Measurements from ENCODE around the gene ZFAND3.

Gene ZFAND3

DNA sequence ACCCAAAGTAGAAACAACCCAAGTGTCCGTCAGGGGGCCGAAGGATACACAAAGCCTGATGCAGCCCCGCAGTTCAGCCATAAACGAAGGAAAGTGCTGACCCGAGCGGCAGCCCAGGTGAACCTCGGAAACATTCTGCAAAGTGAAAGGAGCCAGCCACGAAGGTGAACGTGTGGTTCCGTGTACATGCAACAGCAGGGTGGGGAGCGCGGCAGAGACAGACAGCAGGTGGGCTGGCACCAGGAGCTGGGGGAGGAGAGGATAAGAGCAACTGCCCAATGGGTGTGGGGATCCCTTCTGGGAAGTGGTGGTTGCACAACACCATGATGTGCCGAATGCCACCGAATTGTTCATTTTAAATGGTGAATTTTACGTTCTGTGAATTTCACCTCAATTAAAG lies 341.8 kb downstream of the ZFAND3 start:
- Histone ChIP-seq H2AFZ (ENCODE audit: low read depth, low read length) (no peak overlapping the region), H3K79me2 (ENCODE audit: insufficient read depth, low read length) (no peaks in the 10 kb centered on the region), H3K27me3 (ENCODE audit: insufficient read depth, low read length, poor library complexity) (no peaks in the 10 kb centered on the region), H3K4me1 (ENCODE audit: insufficient read depth, low read length) (no peaks in the 10 kb centered on the region), H3K9ac (ENCODE audit: low read depth, low read length) (no peak overlapping the region), H3K9me3 (ENCODE audit: insufficient read depth, low read length, severe bottlenecking) (no peaks in the 10 kb centered on the region), H3K4me3 (ENCODE audit: low read depth in 1 of 2, low read length in 2 of 2) (no peak overlapping the region), H4K20me1 (ENCODE audit: insufficient read depth, low read length) (peaks cover 10% of the 10 kb centered on the region), H3K36me3 (ENCODE audit: insufficient read depth, low read length) (no peaks in the 10 kb centered on the region; the same call in none of the 2 replicates), H3K27ac (ENCODE audit: low read length) (no peak overlapping the region), H3K4me2 (ENCODE audit: insufficient read depth, low read length) (no peak overlapping the region)
- no peak for TF ChIP-seq EZH2 (IDR thresholded peaks at IDR 0.05; ENCODE audit: borderline replicate concordance, low read depth, low read length, severe bottlenecking)
- TF ChIP-seq, protein P1, sequence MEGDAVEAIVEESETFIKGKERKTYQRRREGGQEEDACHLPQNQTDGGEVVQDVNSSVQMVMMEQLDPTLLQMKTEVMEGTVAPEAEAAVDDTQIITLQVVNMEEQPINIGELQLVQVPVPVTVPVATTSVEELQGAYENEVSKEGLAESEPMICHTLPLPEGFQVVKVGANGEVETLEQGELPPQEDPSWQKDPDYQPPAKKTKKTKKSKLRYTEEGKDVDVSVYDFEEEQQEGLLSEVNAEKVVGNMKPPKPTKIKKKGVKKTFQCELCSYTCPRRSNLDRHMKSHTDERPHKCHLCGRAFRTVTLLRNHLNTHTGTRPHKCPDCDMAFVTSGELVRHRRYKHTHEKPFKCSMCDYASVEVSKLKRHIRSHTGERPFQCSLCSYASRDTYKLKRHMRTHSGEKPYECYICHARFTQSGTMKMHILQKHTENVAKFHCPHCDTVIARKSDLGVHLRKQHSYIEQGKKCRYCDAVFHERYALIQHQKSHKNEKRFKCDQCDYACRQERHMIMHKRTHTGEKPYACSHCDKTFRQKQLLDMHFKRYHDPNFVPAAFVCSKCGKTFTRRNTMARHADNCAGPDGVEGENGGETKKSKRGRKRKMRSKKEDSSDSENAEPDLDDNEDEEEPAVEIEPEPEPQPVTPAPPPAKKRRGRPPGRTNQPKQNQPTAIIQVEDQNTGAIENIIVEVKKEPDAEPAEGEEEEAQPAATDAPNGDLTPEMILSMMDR (IDR thresholded peaks at IDR 0.05; ENCODE audit: borderline replicate concordance, extremely low read depth, low read length, poor library complexity, severe bottlenecking) = no peak
- no peak for ATAC-seq (ENCODE audit: insufficient read depth, low read depth)
- no peak for DNase-seq

GRCh38 chr6:38161754-38162492 lies 342.4 kb downstream of the ZFAND3 start:
- H3K36me3 ChIP-seq (ENCODE audit: insufficient read depth, low read length) = no peaks in the 10 kb centered on the region; the same call in none of the 2 replicates
- H3K4me2 ChIP-seq (ENCODE audit: insufficient read depth, low read length) = no peak overlapping the region
- no peak overlapping the region for H3K9ac ChIP-seq (ENCODE audit: low read depth, low read length)
- peaks cover 9% of the 10 kb centered on the region for H4K20me1 ChIP-seq (ENCODE audit: insufficient read depth, low read length)
- ATAC-seq (ENCODE audit: insufficient read depth, low read depth) (no peak), DNase-seq (no peak)
- H3K4me3 ChIP-seq (ENCODE audit: low read depth in 1 of 2, low read length in 2 of 2) = no peak overlapping the region
- no peaks in the 10 kb centered on the region for H3K27me3 ChIP-seq (ENCODE audit: insufficient read depth, low read length, poor library complexity)
- H3K4me1 ChIP-seq (ENCODE audit: insufficient read depth, low read length) = no peaks in the 10 kb centered on the region
- no peak for TF ChIP-seq EZH2 (IDR thresholded peaks at IDR 0.05; ENCODE audit: borderline replicate concordance, low read depth, low read length, severe bottlenecking)
- TF ChIP-seq, protein P1 (IDR thresholded peaks at IDR 0.05; ENCODE audit: borderline replicate concordance, extremely low read depth, low read length, poor library complexity, severe bottlenecking) = no peak
- H3K9me3 ChIP-seq (ENCODE audit: insufficient read depth, low read length, severe bottlenecking) = no peaks in the 10 kb centered on the region
- H3K27ac ChIP-seq (ENCODE audit: low read length) = no peak overlapping the region
- no peaks in the 10 kb centered on the region for H3K79me2 ChIP-seq (ENCODE audit: insufficient read depth, low read length)
- H2AFZ ChIP-seq (ENCODE audit: low read depth, low read length) = no peak overlapping the region

- Histone ChIP-seq H3K27me3 (ENCODE audit: insufficient read depth, low read length, poor library complexity) (no peaks in the 10 kb centered on the region), H3K9me3 (ENCODE audit: insufficient read depth, low read length, severe bottlenecking) (no peaks in the 10 kb centered on the region), H3K27ac (ENCODE audit: low read length) (no peak overlapping the region), H2AFZ (ENCODE audit: low read depth, low read length) (no peak overlapping the region), H3K79me2 (ENCODE audit: insufficient read depth, low read length) (no peaks in the 10 kb centered on the region), H3K9ac (ENCODE audit: low read depth, low read length) (no peak overlapping the region), H3K4me2 (ENCODE audit: insufficient read depth, low read length) (no peak overlapping the region), H3K4me1 (ENCODE audit: insufficient read depth, low read length) (no peaks in the 10 kb centered on the region), H4K20me1 (ENCODE audit: insufficient read depth, low read length) (peaks cover 11% of the 10 kb centered on the region; the same call in 1 of the 2 replicates), H3K36me3 (ENCODE audit: insufficient read depth, low read length) (no peaks in the 10 kb centered on the region; the same call in none of the 2 replicates), H3K4me3 (ENCODE audit: low read depth in 1 of 2, low read length in 2 of 2) (no peak overlapping the region)
- no peak for TF ChIP-seq EZH2 (IDR thresholded peaks at IDR 0.05; ENCODE audit: borderline replicate concordance, low read depth, low read length, severe bottlenecking)
- TF ChIP-seq, protein P1 (IDR thresholded peaks at IDR 0.05; ENCODE audit: borderline replicate concordance, extremely low read depth, low read length, poor library complexity, severe bottlenecking) = no peak
- no peak for DNase-seq
- ATAC-seq (ENCODE audit: insufficient read depth, low read depth) = no peak
Observed at GRCh38 chr6:38162493-38163185, 343.1 kb downstream of the ZFAND3 start.
